B cell (primary cell): ENCODE measurements around the gene CLASP1.

Source experiments
- EZH2 ChIP-seq: IDR thresholded peaks from 2 replicates; pipeline ENCODE4 v1.6.1; 2012; ENCODE audit warnings: borderline replicate concordance, low read depth, mild to moderate bottlenecking, moderate library complexity, low read length; ENCODE audit not compliant: insufficient read depth, poor library complexity, severe bottlenecking
- TF ChIP-seq, protein P1 (sequence below): fragments of 200-600 bp; IDR thresholded peaks from one replicate; pipeline ENCODE4 v1.8.0; 2022; ENCODE audit warnings: antibody characterized with exemption, mild to moderate bottlenecking

DNA sequence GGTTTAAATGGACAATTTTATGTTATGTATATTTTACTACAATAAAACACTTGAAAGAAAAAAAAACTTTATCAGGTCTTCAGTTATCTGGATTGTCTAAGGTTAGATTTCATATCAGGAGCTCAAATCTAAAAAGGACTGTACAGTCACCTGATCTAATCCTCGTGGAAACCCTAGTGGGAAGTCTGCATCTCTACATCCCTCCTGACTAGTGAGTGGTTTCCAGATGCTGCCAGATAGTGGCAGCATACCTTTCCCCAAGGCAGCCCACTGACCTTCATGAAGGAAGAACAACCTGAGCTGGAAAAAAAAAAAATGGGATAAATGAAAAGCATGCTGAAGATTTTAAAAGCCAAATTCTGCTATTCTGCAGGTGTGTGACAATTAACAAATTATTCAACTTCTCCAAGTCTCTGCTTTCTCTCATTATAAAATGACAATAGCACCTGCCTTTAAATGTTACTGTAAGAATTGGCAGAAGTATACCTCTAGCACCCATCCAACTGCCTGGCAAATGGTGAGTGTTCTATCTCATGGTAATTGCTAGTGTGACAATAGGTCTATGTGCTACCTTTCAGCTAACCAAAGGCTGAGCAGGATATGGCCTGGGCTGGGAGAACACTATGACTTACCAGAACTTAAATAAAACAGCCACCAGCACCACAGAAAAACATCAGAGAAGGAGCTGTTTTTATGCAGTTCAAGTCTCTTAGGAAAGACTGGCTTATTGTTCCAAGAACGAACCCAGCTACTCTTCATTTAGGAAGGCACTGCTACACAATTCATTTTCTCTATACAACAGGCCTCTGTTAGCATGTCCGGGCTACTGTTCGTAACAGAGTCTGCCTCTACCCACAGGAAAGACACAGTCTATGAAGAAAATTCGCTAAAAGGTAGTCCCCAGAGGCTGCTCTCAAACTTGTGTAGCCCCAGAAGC lies 8.6 kb downstream of the CLASP1 start:
- no peak for TF ChIP-seq EZH2
- TF ChIP-seq, protein P1, sequence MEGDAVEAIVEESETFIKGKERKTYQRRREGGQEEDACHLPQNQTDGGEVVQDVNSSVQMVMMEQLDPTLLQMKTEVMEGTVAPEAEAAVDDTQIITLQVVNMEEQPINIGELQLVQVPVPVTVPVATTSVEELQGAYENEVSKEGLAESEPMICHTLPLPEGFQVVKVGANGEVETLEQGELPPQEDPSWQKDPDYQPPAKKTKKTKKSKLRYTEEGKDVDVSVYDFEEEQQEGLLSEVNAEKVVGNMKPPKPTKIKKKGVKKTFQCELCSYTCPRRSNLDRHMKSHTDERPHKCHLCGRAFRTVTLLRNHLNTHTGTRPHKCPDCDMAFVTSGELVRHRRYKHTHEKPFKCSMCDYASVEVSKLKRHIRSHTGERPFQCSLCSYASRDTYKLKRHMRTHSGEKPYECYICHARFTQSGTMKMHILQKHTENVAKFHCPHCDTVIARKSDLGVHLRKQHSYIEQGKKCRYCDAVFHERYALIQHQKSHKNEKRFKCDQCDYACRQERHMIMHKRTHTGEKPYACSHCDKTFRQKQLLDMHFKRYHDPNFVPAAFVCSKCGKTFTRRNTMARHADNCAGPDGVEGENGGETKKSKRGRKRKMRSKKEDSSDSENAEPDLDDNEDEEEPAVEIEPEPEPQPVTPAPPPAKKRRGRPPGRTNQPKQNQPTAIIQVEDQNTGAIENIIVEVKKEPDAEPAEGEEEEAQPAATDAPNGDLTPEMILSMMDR: no peak
